A673 (cell line): ENCODE results near the gene NSMCE4A.

Experiments
- CTCF ChIP-seq: fragments of 300-800, 200-600 bp; sonication (generic); conservative IDR thresholded peaks from 2 replicates; pipeline ENCODE4 v1.5.1; 2017; ENCODE audit warnings: low read depth, mild to moderate bottlenecking, antibody characterized with exemption, low read length, moderate library complexity, mixed read lengths
- EZH2 ChIP-seq: fragments of 200-600 bp; sonication (generic); IDR thresholded peaks from 2 replicates; pipeline ENCODE4 v1.6.1; 2017; ENCODE audit warnings: borderline replicate concordance, low read depth, mild to moderate bottlenecking, mixed read lengths, antibody characterized with exemption, low read length; ENCODE audit not compliant: poor library complexity, severe bottlenecking

- TF ChIP-seq CTCF = no peak
- TF ChIP-seq EZH2 = no peak
Observed at GRCh38 chr10:121914661-121915060, 60.4 kb downstream of the NSMCE4A start.
